Chondrocyte (in vitro differentiated cells): ENCODE data around the gene NBPF4. TPM values are rescaled to one million over a fixed set of nuclear protein-coding genes. Genes with fewer than 3 reads are reported as not detected.
"Not testable (repeated sequence)": the region's sequence is repeated elsewhere in the genome, so short reads cannot be mapped to it uniquely, and the experiment has no call there.

Experiments
- DNase-seq: peaks from one replicate; pipeline ENCODE4 v3.0.0; 2021; ENCODE audit warnings: mixed read lengths, low spot score
- H3K27ac Mint-ChIP-seq: one replicate; pipeline ENCODE4 v1.8.0; 2021; ENCODE audit warnings: mild to moderate bottlenecking, moderate library complexity, mixed read lengths; ENCODE audit not compliant: unreplicated experiment
- H3K27me3 Mint-ChIP-seq: 2 replicates; pipeline ENCODE4 v1.8.0; 2021; ENCODE audit warnings: low read depth, mixed read lengths
- H3K36me3 Mint-ChIP-seq: 2 replicates; pipeline ENCODE4 v1.8.0; 2021; ENCODE audit warnings: low read depth, mixed read lengths
- H3K4me1 Mint-ChIP-seq: 2 replicates; pipeline ENCODE4 v1.8.0; 2021; ENCODE audit warnings: low read depth, mild to moderate bottlenecking, mixed read lengths
- H3K4me3 Mint-ChIP-seq: one replicate; pipeline ENCODE4 v1.8.0; 2021; ENCODE audit warnings: mild to moderate bottlenecking, moderate library complexity, mixed read lengths; ENCODE audit not compliant: unreplicated experiment
- H3K9me3 Mint-ChIP-seq: 2 replicates; pipeline ENCODE4 v1.8.0; 2021; ENCODE audit warnings: low read depth, mixed read lengths
- long read RNA-seq: library from polyadenylated mRNA; stranded (forward); transcript quantifications from one replicate; pipeline ENCODE4 v2.0.0, GENCODE V29; 2021
- total RNA-seq: library from RNA; stranded (reverse); gene quantifications from 3 replicates; pipeline ENCODE4 v1.2.1, GENCODE V29; 2021

NBPF4 gene, protein sequence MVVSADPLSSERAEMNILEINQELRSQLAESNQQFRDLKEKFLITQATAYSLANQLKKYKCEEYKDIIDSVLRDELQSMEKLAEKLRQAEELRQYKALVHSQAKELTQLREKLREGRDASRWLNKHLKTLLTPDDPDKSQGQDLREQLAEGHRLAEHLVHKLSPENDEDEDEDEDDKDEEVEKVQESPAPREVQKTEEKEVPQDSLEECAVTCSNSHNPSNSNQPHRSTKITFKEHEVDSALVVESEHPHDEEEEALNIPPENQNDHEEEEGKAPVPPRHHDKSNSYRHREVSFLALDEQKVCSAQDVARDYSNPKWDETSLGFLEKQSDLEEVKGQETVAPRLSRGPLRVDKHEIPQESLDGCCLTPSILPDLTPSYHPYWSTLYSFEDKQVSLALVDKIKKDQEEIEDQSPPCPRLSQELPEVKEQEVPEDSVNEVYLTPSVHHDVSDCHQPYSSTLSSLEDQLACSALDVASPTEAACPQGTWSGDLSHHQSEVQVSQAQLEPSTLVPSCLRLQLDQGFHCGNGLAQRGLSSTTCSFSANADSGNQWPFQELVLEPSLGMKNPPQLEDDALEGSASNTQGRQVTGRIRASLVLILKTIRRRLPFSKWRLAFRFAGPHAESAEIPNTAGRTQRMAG
- not detected in 3 replicates for total RNA-seq
- long read RNA-seq = 0 reads

GRCh38 chr1:108243976-108244375 is at the start of gene NBPF4:
NBPF4 (minus strand) TSS chr1:108244076; CDS start chr1:108243761, 315 bp downstream.
- H3K9me3 Mint-ChIP-seq, H3K27me3 Mint-ChIP-seq, DNase-seq, H3K36me3 Mint-ChIP-seq, H3K4me3 Mint-ChIP-seq, H3K4me1 Mint-ChIP-seq, H3K27ac Mint-ChIP-seq: not testable (repeated sequence)

- H3K27me3 Mint-ChIP-seq, H3K4me3 Mint-ChIP-seq, H3K27ac Mint-ChIP-seq, H3K9me3 Mint-ChIP-seq, DNase-seq, H3K4me1 Mint-ChIP-seq, H3K36me3 Mint-ChIP-seq: not testable (repeated sequence)
Measured at GRCh38 chr1:108282528-108283257, 38.8 kb upstream of the NBPF4 start.

GRCh38 chr1:108272485-108273327 is 28.8 kb upstream of the NBPF4 start:
- DNase-seq, H3K4me3 Mint-ChIP-seq, H3K4me1 Mint-ChIP-seq, H3K27me3 Mint-ChIP-seq, H3K36me3 Mint-ChIP-seq, H3K27ac Mint-ChIP-seq, H3K9me3 Mint-ChIP-seq: not testable (repeated sequence)

DNA sequence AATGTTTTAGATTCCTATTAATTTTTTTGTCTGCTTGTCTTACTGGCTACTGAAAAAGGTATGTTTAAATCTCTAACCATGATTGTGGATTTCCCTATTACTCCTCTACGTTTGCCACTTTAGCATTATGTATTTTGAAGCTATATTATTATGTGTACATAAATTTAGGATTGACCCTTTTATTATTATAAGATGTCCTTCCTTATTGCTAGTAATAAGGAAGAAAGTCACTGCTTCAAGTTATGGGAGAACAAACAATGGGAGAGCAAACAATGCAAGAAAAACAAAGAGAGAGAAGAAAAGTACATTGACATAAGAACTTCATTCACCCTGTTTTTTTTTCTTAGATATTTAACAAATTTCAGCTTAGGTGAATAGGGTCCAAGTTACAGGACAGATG is 23.2 kb upstream of the NBPF4 start:
- H3K4me3 Mint-ChIP-seq, H3K27ac Mint-ChIP-seq, H3K9me3 Mint-ChIP-seq, DNase-seq, H3K4me1 Mint-ChIP-seq, H3K36me3 Mint-ChIP-seq, H3K27me3 Mint-ChIP-seq: not testable (repeated sequence)

GRCh38 chr1:108261967-108262366 is 18.1 kb upstream of the NBPF4 start:
- H3K4me3 Mint-ChIP-seq, H3K9me3 Mint-ChIP-seq, DNase-seq, H3K27me3 Mint-ChIP-seq, H3K36me3 Mint-ChIP-seq, H3K4me1 Mint-ChIP-seq, H3K27ac Mint-ChIP-seq: not testable (repeated sequence)

DNA sequence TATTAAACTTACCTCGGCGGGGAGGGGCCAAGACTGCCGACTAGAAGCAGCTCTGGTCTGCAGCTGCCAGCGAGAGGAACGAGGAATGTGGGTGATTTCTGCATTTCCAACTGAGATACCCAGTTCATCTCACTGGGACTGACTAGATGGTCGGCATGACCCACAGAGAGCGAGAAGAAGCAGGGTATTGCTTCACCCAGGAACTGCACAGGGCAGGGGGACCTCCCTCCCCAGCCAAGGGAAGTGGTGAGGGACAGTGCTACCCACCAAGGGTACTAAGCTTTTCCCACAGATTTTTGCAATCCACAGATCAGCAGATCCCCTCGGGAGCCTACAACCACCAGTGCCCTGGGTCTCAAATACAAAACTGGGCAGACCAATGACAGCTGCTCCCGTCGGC is 17.6 kb upstream of the NBPF4 start:
- not testable (repeated sequence) for H3K4me1 Mint-ChIP-seq, H3K9me3 Mint-ChIP-seq, H3K27ac Mint-ChIP-seq, H3K4me3 Mint-ChIP-seq, DNase-seq, H3K27me3 Mint-ChIP-seq, H3K36me3 Mint-ChIP-seq

GRCh38 chr1:108260578-108261259 is 16.8 kb upstream of the NBPF4 start:
- H3K4me1 Mint-ChIP-seq, H3K4me3 Mint-ChIP-seq, DNase-seq, H3K27ac Mint-ChIP-seq, H3K36me3 Mint-ChIP-seq, H3K9me3 Mint-ChIP-seq, H3K27me3 Mint-ChIP-seq: not testable (repeated sequence)

GRCh38 chr1:108255426-108255825 is 11.6 kb upstream of the NBPF4 start:
- H3K9me3 Mint-ChIP-seq, H3K4me1 Mint-ChIP-seq, H3K4me3 Mint-ChIP-seq, H3K27ac Mint-ChIP-seq, H3K27me3 Mint-ChIP-seq, H3K36me3 Mint-ChIP-seq, DNase-seq: not testable (repeated sequence)

DNA sequence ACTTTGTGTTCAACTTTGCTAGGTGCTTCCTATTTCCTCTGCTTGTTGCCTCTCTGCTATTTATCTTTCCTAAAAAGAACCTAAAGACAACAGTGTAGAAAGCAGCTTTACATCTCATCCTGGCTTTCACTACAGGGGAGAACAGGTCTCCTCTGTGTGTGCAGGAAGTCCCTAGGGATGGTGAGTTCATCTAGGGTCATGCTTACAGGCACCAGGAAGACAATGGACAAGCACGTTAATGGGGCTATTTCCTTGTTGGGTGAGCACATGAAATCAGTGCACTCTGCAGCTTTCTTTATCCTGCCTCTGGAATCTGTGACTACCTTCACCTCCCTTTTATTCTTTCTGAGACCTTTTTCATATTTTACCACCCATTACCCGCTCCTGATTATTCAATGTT is 4.5 kb downstream of the NBPF4 start:
- not testable (repeated sequence) for H3K36me3 Mint-ChIP-seq, H3K27ac Mint-ChIP-seq

GRCh38 chr1:108235308-108235707 is 8.6 kb downstream of the NBPF4 start:
- H3K27ac Mint-ChIP-seq, H3K4me3 Mint-ChIP-seq, H3K9me3 Mint-ChIP-seq, H3K27me3 Mint-ChIP-seq, H3K36me3 Mint-ChIP-seq, DNase-seq, H3K4me1 Mint-ChIP-seq: not testable (repeated sequence)

More for the DNA sequence above, 4.5 kb downstream of the NBPF4 start:
- not testable (repeated sequence) for H3K9me3 Mint-ChIP-seq, H3K4me3 Mint-ChIP-seq, DNase-seq, H3K27me3 Mint-ChIP-seq, H3K4me1 Mint-ChIP-seq

GRCh38 chr1:108232183-108232582 is 11.7 kb downstream of the NBPF4 start:
- not testable (repeated sequence) for H3K27ac Mint-ChIP-seq, H3K4me3 Mint-ChIP-seq, H3K36me3 Mint-ChIP-seq, H3K4me1 Mint-ChIP-seq, DNase-seq, H3K27me3 Mint-ChIP-seq, H3K9me3 Mint-ChIP-seq
